ENCODE data around the gene MIOX. TPM values are rescaled to one million over a fixed set of nuclear protein-coding genes. Genes with fewer than 3 reads are reported as not detected.

MIOX gene
- total and polyA plus RNA-seq, 9 of the 15 experiments (the other 6 are each of a cell fraction or from before 2014, with no cell fraction given) = 0.08 TPM; not detected in 8

GRCh38 chr22:50524676-50525103 is 38.0 kb downstream of the MIOX start:
- TF ChIP-seq ZBTB26 (CRISPR knock-in tag; IDR thresholded peaks at IDR 0.05) (0 out of 2 replicates have a peak, but pooled peaks have one; percentile 5), SUPT5H (IDR thresholded peaks at IDR 0.05) (0 out of 2 replicates have a peak, but pooled peaks have one; percentile 50), KDM5B (IDR thresholded peaks at IDR 0.05; ENCODE audit: insufficient replicate concordance, low read depth, low read length) (peak; percentile 13), CCNT2 (IDR thresholded peaks at IDR 0.05; ENCODE audit: borderline replicate concordance, extremely low read depth, insufficient read length, low read depth, low read length) (no peak), TAF7 (tag; IDR thresholded peaks at IDR 0.05) (no peak), HBP1 (CRISPR knock-in tag; IDR thresholded peaks at IDR 0.05) (0 out of 2 replicates have a peak, but pooled peaks have one; percentile 36), TAF1 (IDR thresholded peaks at IDR 0.05; ENCODE audit: control insufficient read depth, extremely low read depth, insufficient read depth, low read length, severe bottlenecking) (no peak)
- DNase-seq (ENCODE audit: extremely low read depth in 1 of 4, low spot score in 3 of 4) = no peak
- POLR2A ChIA-PET = interaction anchor here (0.6 to 5.3 kb wide), 6 partner anchors 14 to 282 kb away, joined by 3 to 65 read pairs (median 4); partner anchors contain the start of genes CHKB, KLHDC7B, LMF2 and NCAPH2
- intact Hi-C loops (cut with micrococcal nuclease) = loop anchor here (5.0 kb wide), 1 partner anchor 38 kb away; the partner anchor contains the start of gene SYCE3
- in situ Hi-C loops (cut with MboI) = loop anchor here (5.0 kb wide), 1 partner anchor 43 kb away; no protein-coding TSS in a partner anchor
- no TSS peak for BruUV-seq (replicated peaks)
- Histone ChIP-seq H3K4me2 (ENCODE audit: insufficient read depth, low read length) (peak overlapping the region; percentile 88), H3K9me3 (replicated peaks; ENCODE audit: control insufficient read depth, insufficient read depth, low read depth, low read length) (no peaks in the 10 kb centered on the region), H4K20me1 (replicated peaks; ENCODE audit: control insufficient read depth, insufficient read depth, low read length) (peaks cover 12% of the 10 kb centered on the region; the same call in 1 of the 2 replicates), H3K9ac (ENCODE audit: insufficient read depth in 1 of 2, low read depth in 2 of 2, low read length in 2 of 2) (peak overlapping the region; percentile 86 to 96), H3K27me3 (ENCODE audit: control insufficient read depth in 2 of 2, insufficient read depth in 2 of 2, low read length in 2 of 2) (no peaks in the 10 kb centered on the region), H3K27ac (ENCODE audit: extremely low read depth, low read depth, low read length) (peak overlapping the region; percentile 89), H2AFZ (ENCODE audit: low read depth, low read length) (no peak overlapping the region), H3K36me3 (ENCODE audit: control insufficient read depth, insufficient read depth, low read length) (peaks cover 40% of the 10 kb centered on the region; the same call in 1 of the 3 replicates), H3K4me1 (replicated peaks in 1 of 2; ENCODE audit: control insufficient read depth in 2 of 2, insufficient read depth in 2 of 2, low read length in 2 of 2) (peaks cover 8 to 58% of the 10 kb centered on the region in 2 experiments; a peak in 4 of 5 replicates), H3K9me1 (ENCODE audit: control insufficient read depth, insufficient read depth, low read length) (no peaks in the 10 kb centered on the region), H3K4me3 (peak overlapping the region; percentile 71), H3K79me2 (ENCODE audit: control insufficient read depth, insufficient read depth, low read length) (peaks cover 34% of the 10 kb centered on the region)
- FAIRE-seq = no peak
- peak; percentile 5; the same call in 2 of the 3 replicates for ATAC-seq
- WGBS (ENCODE audit: insufficient coverage, low coverage, missing lambda C conversion rate) = 2% methylated on average over 15 of the region's 19 CpGs
- CTCF ChIA-PET (ENCODE audit: low intra/inter-chr PET ratio) = no interaction called here
